ENCODE measurements around the gene UNKL.

UNKL gene

GRCh38 chr16:1318268-1318545, 96.3 kb downstream of the UNKL start:
- no peak for DNase-seq

- no peak for DNase-seq
These were observed 96.8 kb downstream of the UNKL start for GRCh38 chr16:1317479-1318267.

GRCh38 chr16:1316033-1316405, 98.5 kb downstream of the UNKL start:
- no peak for DNase-seq

GRCh38 chr16:1315081-1316032, 99.1 kb downstream of the UNKL start:
- DNase-seq, result no peak

GRCh38 chr16:1314399-1315068, 100.0 kb downstream of the UNKL start:
- no peak for DNase-seq

GRCh38 chr16:1313721-1314369, 100.7 kb downstream of the UNKL start:
- DNase-seq, result no peak
